ENCODE data around the gene CCDC136.

Gene CCDC136

GRCh38 chr7:128843938-128844621 lies 52.3 kb downstream of the CCDC136 start:
- CTCF ChIA-PET, result interaction anchor here (1.1 to 5.3 kb wide), 3 partner anchors 12 to 87 kb away, joined by 4 to 38 read pairs (median 20); partner anchors contain the start of gene ATP6V1F
- DNase-seq (ENCODE audit: extremely low spot score), result no peak
- no peak for TF ChIP-seq CTCF (IDR thresholded peaks at IDR 0.05; ENCODE audit: control extremely low read depth, extremely low read depth, low read depth, missing control alignments)
- POLR2A ChIA-PET, result no interaction called here

- DNase-seq (ENCODE audit: extremely low spot score), result no peak
- ChIA-PET CTCF (interaction anchor here (5.3 kb wide), 1 partner anchor 12 kb away, joined by 38 read pairs; no protein-coding TSS in a partner anchor), POLR2A (no interaction called here)
- TF ChIP-seq CTCF (IDR thresholded peaks at IDR 0.05; ENCODE audit: control extremely low read depth, extremely low read depth, low read depth, missing control alignments), result no peak
Measured at GRCh38 chr7:128844777-128845311, 53.1 kb downstream of the CCDC136 start.

GRCh38 chr7:128845475-128845874 lies 53.7 kb downstream of the CCDC136 start:
- ChIA-PET POLR2A (interaction anchor here (0.5 kb wide), 1 partner anchor 497 kb away, joined by 3 read pairs; no protein-coding TSS in a partner anchor), CTCF (no interaction called here)
- DNase-seq (ENCODE audit: extremely low spot score), result no peak
- TF ChIP-seq CTCF (IDR thresholded peaks at IDR 0.05; ENCODE audit: control extremely low read depth, extremely low read depth, low read depth, missing control alignments), result no peak

- no peak for DNase-seq (ENCODE audit: extremely low spot score)
- no peak for TF ChIP-seq CTCF (IDR thresholded peaks at IDR 0.05; ENCODE audit: control extremely low read depth, extremely low read depth, low read depth, missing control alignments)
- ChIA-PET CTCF (no interaction called here), POLR2A (interaction anchor here (0.5 kb wide), 1 partner anchor 497 kb away, joined by 3 read pairs; no protein-coding TSS in a partner anchor)
Measured at GRCh38 chr7:128845987-128846386, 54.2 kb downstream of the CCDC136 start.

GRCh38 chr7:128846781-128847444 lies 55.1 kb downstream of the CCDC136 start:
- no peak for TF ChIP-seq CTCF (IDR thresholded peaks at IDR 0.05; ENCODE audit: control extremely low read depth, extremely low read depth, low read depth, missing control alignments)
- CTCF ChIA-PET, result interaction anchor here (1.3 kb wide), 1 partner anchor 16 kb away, joined by 3 read pairs; the partner anchor contains the start of gene ATP6V1F
- POLR2A ChIA-PET, result no interaction called here
- DNase-seq (ENCODE audit: extremely low spot score), result no peak

- no peak for DNase-seq (ENCODE audit: extremely low spot score)
- no peak for TF ChIP-seq CTCF (IDR thresholded peaks at IDR 0.05; ENCODE audit: control extremely low read depth, extremely low read depth, low read depth, missing control alignments)
- ChIA-PET CTCF (interaction anchor here (1.3 kb wide), 1 partner anchor 15 kb away, joined by 3 read pairs; the partner anchor contains the start of gene ATP6V1F), POLR2A (no interaction called here)
Measured at GRCh38 chr7:128847721-128848211, 56.0 kb downstream of the CCDC136 start.

Measured in GM10248 (cell line).